LNCaP clone FGC (cell line): Measurements from ENCODE around the gene SIGLEC7.

Experiments
- DNase-seq: peaks from one replicate; pipeline ENCODE4 v3.0.0-alpha.2; 2011; ENCODE audit warnings: low read depth
- H3K4me3 ChIP-seq: 2 replicates; pipeline ENCODE4 v1.5.1; 2011; ENCODE audit warnings: mild to moderate bottlenecking, low read depth, low read length, control low read depth
- CTCF ChIP-seq: IDR thresholded peaks from 2 replicates; pipeline ENCODE4 v1.5.1; 2012; ENCODE audit warnings: mild to moderate bottlenecking; ENCODE audit not compliant: control insufficient read depth, insufficient read depth; ENCODE audit errors: extremely low read depth

SIGLEC7 gene

GRCh38 chr19:51144482-51145045, 2.5 kb downstream of the SIGLEC7 start:
- no peak for DNase-seq
- no peak overlapping the region for H3K4me3 ChIP-seq
- TF ChIP-seq CTCF: no peak

- no peak for DNase-seq
- no peak for TF ChIP-seq CTCF
- no peak overlapping the region for H3K4me3 ChIP-seq
Observed at GRCh38 chr19:51145916-51146493, 3.9 kb downstream of the SIGLEC7 start.

DNA sequence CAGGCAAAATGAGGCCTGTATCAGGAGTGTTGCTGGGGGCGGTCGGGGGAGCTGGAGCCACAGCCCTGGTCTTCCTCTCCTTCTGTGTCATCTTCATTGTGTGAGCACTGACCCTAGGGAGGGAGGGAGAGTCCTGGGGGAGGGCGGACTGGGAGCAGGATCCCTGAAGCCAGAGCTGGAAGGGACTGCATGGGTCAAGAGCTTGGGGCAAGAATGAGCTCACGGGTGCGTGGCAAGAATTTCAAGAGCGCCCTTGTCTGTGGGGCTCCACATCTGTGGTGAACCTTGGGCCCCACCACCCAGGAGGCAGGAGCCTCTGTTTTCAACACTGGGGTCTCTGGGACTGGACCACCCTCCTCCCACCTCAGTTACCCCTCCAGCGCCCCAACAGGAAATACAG, 4.7 kb downstream of the SIGLEC7 start:
- no peak overlapping the region for H3K4me3 ChIP-seq
- DNase-seq: no peak
- TF ChIP-seq CTCF: no peak

DNA sequence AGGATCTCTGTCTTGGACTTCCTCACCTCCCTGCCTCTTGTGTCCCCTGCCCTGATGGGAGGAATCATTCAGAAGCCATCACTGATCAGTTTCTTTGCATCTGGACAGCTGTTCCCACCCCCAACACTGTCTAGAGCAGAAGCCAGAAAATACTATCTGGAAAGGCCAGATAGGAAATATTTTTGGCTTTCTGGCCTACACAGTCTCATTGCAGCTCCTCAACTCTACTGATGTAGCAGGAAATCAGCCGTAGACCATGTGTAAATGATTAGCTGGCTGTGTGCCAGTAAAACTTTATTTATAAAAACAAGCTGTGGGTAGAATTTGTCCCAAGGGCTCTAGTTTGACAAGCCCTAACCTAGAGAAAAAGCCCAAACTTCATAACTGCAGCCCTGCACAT, 5.6 kb downstream of the SIGLEC7 start:
- no peak for DNase-seq
- no peak for TF ChIP-seq CTCF
- no peak overlapping the region for H3K4me3 ChIP-seq

GRCh38 chr19:51148580-51148979, 6.5 kb downstream of the SIGLEC7 start:
- no peak for DNase-seq
- no peak for TF ChIP-seq CTCF

GRCh38 chr19:51150627-51151026, 8.5 kb downstream of the SIGLEC7 start:
- no peak for TF ChIP-seq CTCF
- DNase-seq: no peak
- H3K4me3 ChIP-seq: no peak overlapping the region

More at GRCh38 chr19:51148580-51148979, 6.5 kb downstream of the SIGLEC7 start:
- H3K4me3 ChIP-seq: no peak overlapping the region

GRCh38 chr19:51156710-51157109, 14.6 kb downstream of the SIGLEC7 start:
- DNase-seq: no peak
- no peak for TF ChIP-seq CTCF
- no peak overlapping the region for H3K4me3 ChIP-seq
